ENCODE results near the gene REPS2.
"Not testable (repeated sequence)": the region's sequence is repeated elsewhere in the genome, so short reads cannot be mapped to it uniquely, and the experiment has no call there.

The REPS2 gene

GRCh38 chrX:16962661-16963060 lies 16.2 kb downstream of the REPS2 start:
- FAIRE-seq = not testable (repeated sequence)

GRCh38 chrX:16963216-16963615 lies 16.8 kb downstream of the REPS2 start:
- DNase-seq (ENCODE audit: extremely low spot score, insufficient read length, low read depth) (no peak), FAIRE-seq (no peak)

More at GRCh38 chrX:16962661-16963060, 16.2 kb downstream of the REPS2 start:
- not testable (repeated sequence) for DNase-seq (ENCODE audit: extremely low spot score, insufficient read length, low read depth)

- not testable (repeated sequence) for DNase-seq (ENCODE audit: extremely low spot score, insufficient read length, low read depth); FAIRE-seq
These were observed 18.5 kb downstream of the REPS2 start for GRCh38 chrX:16964976-16965375.

- DNase-seq (ENCODE audit: extremely low spot score, insufficient read length, low read depth) (no peak), FAIRE-seq (no peak)
These were observed 20.4 kb downstream of the REPS2 start for GRCh38 chrX:16966752-16967448.

GRCh38 chrX:16968753-16969152 lies 22.3 kb downstream of the REPS2 start:
- FAIRE-seq = not testable (repeated sequence)

GRCh38 chrX:16970977-16971376 lies 24.5 kb downstream of the REPS2 start:
- DNase-seq (ENCODE audit: extremely low spot score, insufficient read length, low read depth) (no peak), FAIRE-seq (peak; percentile 31)

More at GRCh38 chrX:16968753-16969152, 22.3 kb downstream of the REPS2 start:
- DNase-seq (ENCODE audit: extremely low spot score, insufficient read length, low read depth) = not testable (repeated sequence)

- FAIRE-seq = no peak
- DNase-seq (ENCODE audit: extremely low spot score, insufficient read length, low read depth) = no peak
These were observed 25.2 kb downstream of the REPS2 start for GRCh38 chrX:16971694-16972093.

GRCh38 chrX:16975233-16975632 lies 28.8 kb downstream of the REPS2 start:
- DNase-seq (ENCODE audit: extremely low spot score, insufficient read length, low read depth) (no peak), FAIRE-seq (peak; percentile 82)

GRCh38 chrX:16977771-16978170 lies 31.3 kb downstream of the REPS2 start:
- no peak for DNase-seq (ENCODE audit: extremely low spot score, insufficient read length, low read depth)
- FAIRE-seq = no peak

- no peak for FAIRE-seq
- DNase-seq (ENCODE audit: extremely low spot score, insufficient read length, low read depth) = no peak
These were observed 31.9 kb downstream of the REPS2 start for GRCh38 chrX:16978193-16978984.

- FAIRE-seq (no peak), DNase-seq (ENCODE audit: extremely low spot score, insufficient read length, low read depth) (no peak)
These were observed 32.8 kb downstream of the REPS2 start for GRCh38 chrX:16979226-16979625.

- DNase-seq (ENCODE audit: extremely low spot score, insufficient read length, low read depth) (no peak), FAIRE-seq (no peak)
These were observed 34.8 kb downstream of the REPS2 start for GRCh38 chrX:16981209-16981608.

- DNase-seq (ENCODE audit: extremely low spot score, insufficient read length, low read depth) (no peak), FAIRE-seq (no peak)
These were observed 35.5 kb downstream of the REPS2 start for GRCh38 chrX:16981980-16982379.

GRCh38 chrX:16983051-16983450 lies 36.6 kb downstream of the REPS2 start:
- no peak for FAIRE-seq
- no peak for DNase-seq (ENCODE audit: extremely low spot score, insufficient read length, low read depth)

- DNase-seq (ENCODE audit: extremely low spot score, insufficient read length, low read depth) = no peak
- FAIRE-seq = no peak
These were observed 38.8 kb downstream of the REPS2 start for GRCh38 chrX:16985286-16985685.

GRCh38 chrX:16986169-16986568 lies 39.7 kb downstream of the REPS2 start:
- DNase-seq (ENCODE audit: extremely low spot score, insufficient read length, low read depth) (no peak), FAIRE-seq (no peak)

- FAIRE-seq = no peak
These were observed 43.3 kb downstream of the REPS2 start for GRCh38 chrX:16989750-16990149.

GRCh38 chrX:16990839-16991238 lies 44.4 kb downstream of the REPS2 start:
- DNase-seq (ENCODE audit: extremely low spot score, insufficient read length, low read depth) (no peak), FAIRE-seq (no peak)

More at GRCh38 chrX:16989750-16990149, 43.3 kb downstream of the REPS2 start:
- DNase-seq (ENCODE audit: extremely low spot score, insufficient read length, low read depth) = no peak

- FAIRE-seq = no peak
- no peak for DNase-seq (ENCODE audit: extremely low spot score, insufficient read length, low read depth)
These were observed 46.0 kb downstream of the REPS2 start for GRCh38 chrX:16992445-16992844.

- DNase-seq (ENCODE audit: extremely low spot score, insufficient read length, low read depth) (no peak), FAIRE-seq (no peak)
These were observed 46.5 kb downstream of the REPS2 start for GRCh38 chrX:16992951-16993350.

- FAIRE-seq (no peak), DNase-seq (ENCODE audit: extremely low spot score, insufficient read length, low read depth) (no peak)
These were observed 47.4 kb downstream of the REPS2 start for GRCh38 chrX:16993791-16994318.

Data from GM18507 (cell line).